Osteoblast (primary cell): ENCODE results near the gene SHISA9. TPM values are rescaled to one million over a fixed set of nuclear protein-coding genes. Genes with fewer than 3 reads are reported as not detected.

Experiments
- DNase-seq: peaks from one replicate; pipeline ENCODE4 v3.0.0; 2011; ENCODE audit warnings: low spot score, mixed read lengths; ENCODE audit not compliant: insufficient read length; ENCODE audit errors: missing footprints
- H2AFZ ChIP-seq: 2 replicates; pipeline ENCODE4 v1.6.0; 2011; ENCODE audit warnings: mild to moderate bottlenecking, low read length
- H3K27ac ChIP-seq: 2 replicates; pipeline ENCODE4 v1.5.1; 2011; ENCODE audit warnings: mild to moderate bottlenecking, low read depth, low read length, moderate library complexity
- H3K27me3 ChIP-seq: 2 replicates; pipeline ENCODE4 v1.6.0; 2012; ENCODE audit warnings: mild to moderate bottlenecking, control low read depth, inconsistent platforms, low read length, moderate library complexity; ENCODE audit not compliant: insufficient read depth
- H3K36me3 ChIP-seq: 2 replicates; pipeline ENCODE4 v1.5.1; 2011; ENCODE audit warnings: mild to moderate bottlenecking, low read length, control low read depth, moderate library complexity; ENCODE audit not compliant: insufficient read depth
- H3K4me1 ChIP-seq: 2 replicates; pipeline ENCODE4 v1.5.1; 2011; ENCODE audit warnings: mild to moderate bottlenecking, low read length, control low read depth, moderate library complexity; ENCODE audit not compliant: insufficient read depth
- H3K4me2 ChIP-seq: 2 replicates; pipeline ENCODE4 v1.6.0; 2011; ENCODE audit warnings: mild to moderate bottlenecking, low read length; ENCODE audit not compliant: insufficient read depth
- H3K4me3 ChIP-seq: fragments of 200-600 bp; sonication (generic); 3 replicates; pipeline ENCODE4 v1.5.1; 2012; ENCODE audit warnings: mild to moderate bottlenecking, low read length, inconsistent platforms; ENCODE audit not compliant: insufficient read depth
- H3K79me2 ChIP-seq: 2 replicates; pipeline ENCODE4 v1.6.0; 2012; ENCODE audit warnings: mild to moderate bottlenecking, low read length, control low read depth, inconsistent platforms; ENCODE audit not compliant: insufficient read depth
- H3K9me3 ChIP-seq: 2 replicates; pipeline ENCODE4 v1.5.1; 2011; ENCODE audit warnings: low read depth, low read length, control low read depth
- H4K20me1 ChIP-seq: 2 replicates; pipeline ENCODE4 v1.6.0; 2012; ENCODE audit warnings: mild to moderate bottlenecking, low read length, control low read depth; ENCODE audit not compliant: insufficient read depth
- total RNA-seq: library from RNA; depleted of rRNA; stranded (reverse); fragments of >200 nt; gene quantifications from 2 replicates; pipeline ENCODE4 v1.2.3, GENCODE V29; 2012
- TF ChIP-seq, protein P1 (sequence below): IDR thresholded peaks from 2 replicates; pipeline ENCODE4 v1.5.1; 2011; ENCODE audit warnings: mild to moderate bottlenecking, low read depth, low read length, moderate library complexity; ENCODE audit errors: extremely low read depth

Gene SHISA9
- total RNA-seq, 1 donor: under 0.01 TPM

DNA sequence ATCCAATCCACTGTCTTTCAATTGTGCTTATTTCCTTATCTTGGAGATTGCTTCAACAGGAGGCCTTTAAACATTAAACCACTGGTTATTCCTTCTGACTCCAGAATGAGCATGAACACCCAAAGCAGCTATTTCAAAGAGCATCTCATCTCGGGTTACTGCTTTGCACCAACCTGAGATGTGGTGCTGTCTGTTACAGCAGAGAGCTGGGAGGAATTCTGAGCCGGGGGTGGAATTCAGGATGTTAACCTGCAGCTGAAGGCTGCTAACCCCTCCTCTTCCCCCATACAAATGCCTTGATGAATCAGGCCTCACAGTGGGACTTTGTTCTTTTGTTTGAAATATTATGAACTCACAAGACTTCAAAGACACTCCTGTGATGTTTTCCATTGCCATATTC, 113.1 kb downstream of the SHISA9 start:
- H3K4me3 ChIP-seq: no peak overlapping the region
- H3K27me3 ChIP-seq: no peaks in the 10 kb centered on the region
- H3K36me3 ChIP-seq: no peaks in the 10 kb centered on the region
- no peaks in the 10 kb centered on the region for H4K20me1 ChIP-seq
- H3K27ac ChIP-seq: no peak overlapping the region
- H3K79me2 ChIP-seq: no peaks in the 10 kb centered on the region
- H3K4me1 ChIP-seq: no peaks in the 10 kb centered on the region
- H2AFZ ChIP-seq: no peak overlapping the region
- no peak overlapping the region for H3K4me2 ChIP-seq
- TF ChIP-seq, protein P1, sequence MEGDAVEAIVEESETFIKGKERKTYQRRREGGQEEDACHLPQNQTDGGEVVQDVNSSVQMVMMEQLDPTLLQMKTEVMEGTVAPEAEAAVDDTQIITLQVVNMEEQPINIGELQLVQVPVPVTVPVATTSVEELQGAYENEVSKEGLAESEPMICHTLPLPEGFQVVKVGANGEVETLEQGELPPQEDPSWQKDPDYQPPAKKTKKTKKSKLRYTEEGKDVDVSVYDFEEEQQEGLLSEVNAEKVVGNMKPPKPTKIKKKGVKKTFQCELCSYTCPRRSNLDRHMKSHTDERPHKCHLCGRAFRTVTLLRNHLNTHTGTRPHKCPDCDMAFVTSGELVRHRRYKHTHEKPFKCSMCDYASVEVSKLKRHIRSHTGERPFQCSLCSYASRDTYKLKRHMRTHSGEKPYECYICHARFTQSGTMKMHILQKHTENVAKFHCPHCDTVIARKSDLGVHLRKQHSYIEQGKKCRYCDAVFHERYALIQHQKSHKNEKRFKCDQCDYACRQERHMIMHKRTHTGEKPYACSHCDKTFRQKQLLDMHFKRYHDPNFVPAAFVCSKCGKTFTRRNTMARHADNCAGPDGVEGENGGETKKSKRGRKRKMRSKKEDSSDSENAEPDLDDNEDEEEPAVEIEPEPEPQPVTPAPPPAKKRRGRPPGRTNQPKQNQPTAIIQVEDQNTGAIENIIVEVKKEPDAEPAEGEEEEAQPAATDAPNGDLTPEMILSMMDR: no peak
- H3K9me3 ChIP-seq: no peaks in the 10 kb centered on the region
- DNase-seq: no peak

DNA sequence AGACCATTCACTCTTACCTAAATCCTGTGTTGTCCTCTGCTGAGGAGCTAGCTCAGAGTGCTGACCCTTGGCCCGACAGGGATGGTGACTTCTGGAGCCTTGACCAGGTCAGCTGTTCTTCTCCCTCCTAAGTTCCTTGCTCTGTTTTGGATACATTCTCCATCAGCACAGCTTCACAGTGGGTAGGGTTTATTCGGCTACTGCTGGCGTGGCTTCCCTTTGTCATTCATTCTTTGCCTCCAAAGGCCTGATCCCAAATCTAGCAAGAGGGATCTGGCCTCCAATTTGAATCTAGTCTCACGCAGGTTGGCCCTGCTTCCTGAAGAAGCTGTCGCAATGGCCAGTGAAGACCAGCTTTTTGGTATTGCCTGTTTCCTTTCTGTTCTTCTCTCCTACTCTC, 116.6 kb downstream of the SHISA9 start:
- H4K20me1 ChIP-seq: no peaks in the 10 kb centered on the region
- H2AFZ ChIP-seq: no peak overlapping the region
- H3K27ac ChIP-seq: no peak overlapping the region
- no peak overlapping the region for H3K4me3 ChIP-seq
- TF ChIP-seq, protein P1: no peak
- no peaks in the 10 kb centered on the region for H3K9me3 ChIP-seq
- no peak overlapping the region for H3K4me2 ChIP-seq
- no peaks in the 10 kb centered on the region for H3K79me2 ChIP-seq
- no peaks in the 10 kb centered on the region for H3K4me1 ChIP-seq
- H3K36me3 ChIP-seq: no peaks in the 10 kb centered on the region
- no peak for DNase-seq
- no peaks in the 10 kb centered on the region for H3K27me3 ChIP-seq

DNA sequence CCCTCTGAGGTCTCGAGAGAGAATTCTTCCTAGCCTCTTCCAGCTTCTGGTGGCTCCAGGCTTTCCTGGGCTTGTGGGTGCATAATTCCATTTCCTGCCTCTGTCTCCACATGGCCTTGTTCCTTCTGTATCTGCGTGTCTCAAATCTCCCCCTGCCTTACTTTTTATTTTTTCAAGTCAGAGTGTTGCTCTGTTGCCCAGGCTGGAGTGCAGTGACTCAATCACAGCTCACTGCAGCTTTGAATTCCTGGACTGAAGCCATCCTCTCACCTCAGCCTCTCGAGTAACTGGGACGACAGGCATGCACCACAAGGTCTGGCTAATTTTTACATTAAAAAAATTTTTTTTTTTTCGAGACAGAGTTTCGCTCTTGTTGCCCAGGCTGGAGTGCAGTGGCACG, 120.6 kb downstream of the SHISA9 start:
- no peaks in the 10 kb centered on the region for H3K9me3 ChIP-seq
- H3K4me3 ChIP-seq: no peak overlapping the region
- H3K27me3 ChIP-seq: no peaks in the 10 kb centered on the region
- H3K27ac ChIP-seq: no peak overlapping the region
- TF ChIP-seq, protein P1: no peak
- no peaks in the 10 kb centered on the region for H3K36me3 ChIP-seq
- no peak overlapping the region for H2AFZ ChIP-seq
- H3K4me2 ChIP-seq: no peak overlapping the region
- no peak for DNase-seq
- no peaks in the 10 kb centered on the region for H3K79me2 ChIP-seq
- no peaks in the 10 kb centered on the region for H3K4me1 ChIP-seq
- H4K20me1 ChIP-seq: no peaks in the 10 kb centered on the region

DNA sequence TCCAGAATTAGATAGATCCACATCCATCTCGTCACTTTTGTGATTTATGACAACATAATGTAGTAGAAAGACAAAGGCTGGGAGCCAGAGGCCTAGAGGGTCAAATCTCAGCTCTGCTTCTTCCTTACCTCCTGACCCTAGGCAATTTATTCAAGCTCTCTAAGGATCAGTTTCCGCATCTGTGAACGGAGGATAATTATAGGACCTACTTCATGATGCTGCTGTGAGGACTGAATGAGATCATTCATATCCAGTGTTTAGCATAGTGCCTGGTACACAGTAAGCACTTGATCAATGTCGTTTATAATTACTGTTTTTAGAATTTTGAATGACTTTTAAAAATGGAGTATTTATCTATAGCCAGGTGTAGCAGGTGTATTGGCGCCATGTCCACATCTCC, 128.4 kb downstream of the SHISA9 start:
- Histone ChIP-seq H3K4me1 (no peaks in the 10 kb centered on the region), H3K9me3 (no peaks in the 10 kb centered on the region), H3K27me3 (no peaks in the 10 kb centered on the region), H3K36me3 (no peaks in the 10 kb centered on the region), H3K4me2 (no peak overlapping the region), H3K4me3 (no peak overlapping the region), H2AFZ (no peak overlapping the region), H4K20me1 (no peaks in the 10 kb centered on the region), H3K79me2 (no peaks in the 10 kb centered on the region), H3K27ac (no peak overlapping the region)
- no peak for DNase-seq
- TF ChIP-seq, protein P1: no peak
